ENCODE data around the gene PIM3. TPM values are rescaled to one million over a fixed set of nuclear protein-coding genes. Genes with fewer than 3 reads are reported as not detected.

Gene PIM3
- total RNA-seq, 1 experiment from 2014 or later, result 86.3 TPM

- peaks cover 18% of the 10 kb centered on the region for H3K4me1 Mint-ChIP-seq (ENCODE audit: low read depth, unreplicated experiment)
- H3K36me3 Mint-ChIP-seq (ENCODE audit: insufficient read depth, unreplicated experiment), result peaks cover 10% of the 10 kb centered on the region
- H3K27ac Mint-ChIP-seq (ENCODE audit: unreplicated experiment), result no peak within 1 kb of the TSS
- peaks cover 32% of the 10 kb centered on the region for H3K27me3 Mint-ChIP-seq (ENCODE audit: unreplicated experiment)
- BruUV-seq (replicated peaks), result no TSS peak
- DNase-seq, result peak; percentile 36
- no peaks in the 10 kb centered on the region for H3K9me3 Mint-ChIP-seq (ENCODE audit: low read depth, unreplicated experiment)
- intact Hi-C loops (cut with micrococcal nuclease; ENCODE audit: unreplicated experiment), result loop anchor here (5.0 kb wide), 1 partner anchor 80 kb away; no protein-coding TSS in a partner anchor
- CTCF ChIA-PET, result interaction anchor here (0.6 to 1.2 kb wide), 4 partner anchors 15 to 82 kb away, joined by 3 to 9 read pairs (median 4); no protein-coding TSS in a partner anchor
- peak within 1 kb of the TSS; percentile 42 for H3K4me3 Mint-ChIP-seq (ENCODE audit: low read depth, unreplicated experiment)
- TF ChIP-seq, protein P1, sequence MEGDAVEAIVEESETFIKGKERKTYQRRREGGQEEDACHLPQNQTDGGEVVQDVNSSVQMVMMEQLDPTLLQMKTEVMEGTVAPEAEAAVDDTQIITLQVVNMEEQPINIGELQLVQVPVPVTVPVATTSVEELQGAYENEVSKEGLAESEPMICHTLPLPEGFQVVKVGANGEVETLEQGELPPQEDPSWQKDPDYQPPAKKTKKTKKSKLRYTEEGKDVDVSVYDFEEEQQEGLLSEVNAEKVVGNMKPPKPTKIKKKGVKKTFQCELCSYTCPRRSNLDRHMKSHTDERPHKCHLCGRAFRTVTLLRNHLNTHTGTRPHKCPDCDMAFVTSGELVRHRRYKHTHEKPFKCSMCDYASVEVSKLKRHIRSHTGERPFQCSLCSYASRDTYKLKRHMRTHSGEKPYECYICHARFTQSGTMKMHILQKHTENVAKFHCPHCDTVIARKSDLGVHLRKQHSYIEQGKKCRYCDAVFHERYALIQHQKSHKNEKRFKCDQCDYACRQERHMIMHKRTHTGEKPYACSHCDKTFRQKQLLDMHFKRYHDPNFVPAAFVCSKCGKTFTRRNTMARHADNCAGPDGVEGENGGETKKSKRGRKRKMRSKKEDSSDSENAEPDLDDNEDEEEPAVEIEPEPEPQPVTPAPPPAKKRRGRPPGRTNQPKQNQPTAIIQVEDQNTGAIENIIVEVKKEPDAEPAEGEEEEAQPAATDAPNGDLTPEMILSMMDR (IDR thresholded peaks at IDR 0.05; ENCODE audit: unreplicated experiment), result no peak
Observed at GRCh38 chr22:50012211-50013181, 51.9 kb downstream of the PIM3 start, which contains the start of gene IL17REL. Gene IL17REL (minus strand): TSS chr22:50012765. CDS start chr22:50012646, 119 bp downstream.

Small RNAs within 50 kb of the gene (microRNA-seq; reads per million reads assigned to microRNA genes)
- 3.9 reads per million, percentile 7 among the genes with 10 or more reads in this experiment for gene MIR6821

Other genes with a start within 250 kb of the PIM3 start
- gene BRD1, start 132.9 kb upstream of the PIM3 start, total RNA-seq (2022), result 38.8 and 41.4 TPM in 2 replicates
- gene ZBED4, start 106.9 kb upstream of the PIM3 start, total RNA-seq (2022), result 28.1 and 30.0 TPM in 2 replicates
- gene ALG12, start 42.3 kb upstream of the PIM3 start, total RNA-seq (2022), result 25.4 and 27.0 TPM in 2 replicates
- gene CRELD2, start 42.1 kb upstream of the PIM3 start, total RNA-seq (2022), result 57.8 and 64.6 TPM in 2 replicates
- not detected in 2 replicates for gene IL17REL, start 52.0 kb downstream of the PIM3 start, total RNA-seq (2022)
- gene TTLL8, start 97.5 kb downstream of the PIM3 start, total RNA-seq (2022), result not detected in 2 replicates
- gene MLC1, start 124.7 kb downstream of the PIM3 start, total RNA-seq (2022), result not detected in 2 replicates
- gene MOV10L1, start 129.2 kb downstream of the PIM3 start, total RNA-seq (2022), result not detected in 2 replicates
- gene PANX2, start 210.0 kb downstream of the PIM3 start, total RNA-seq (2022), result 1.6 and 2.0 TPM in 2 replicates
- 57.3 and 62.9 TPM in 2 replicates for gene TRABD, start 225.1 kb downstream of the PIM3 start, total RNA-seq (2022)
- gene SELENOO, start 240.2 kb downstream of the PIM3 start, total RNA-seq (2022), result 28.6 and 29.5 TPM in 2 replicates

Data from Calu3 (cell line).